GM21526 (cell line): ENCODE results near the gene TUBG2.
A peak's percentile ranks its signal among the peaks of the same experiment; 100 is the strongest.

Experiments
- ATAC-seq: cut with Tn5 transposase; IDR thresholded peaks from one replicate; pipeline ENCODE4 v1.9.1; 2021; ENCODE audit warnings: moderate library complexity; ENCODE audit not compliant: unreplicated experiment, low FRiP score

The TUBG2 gene

DNA sequence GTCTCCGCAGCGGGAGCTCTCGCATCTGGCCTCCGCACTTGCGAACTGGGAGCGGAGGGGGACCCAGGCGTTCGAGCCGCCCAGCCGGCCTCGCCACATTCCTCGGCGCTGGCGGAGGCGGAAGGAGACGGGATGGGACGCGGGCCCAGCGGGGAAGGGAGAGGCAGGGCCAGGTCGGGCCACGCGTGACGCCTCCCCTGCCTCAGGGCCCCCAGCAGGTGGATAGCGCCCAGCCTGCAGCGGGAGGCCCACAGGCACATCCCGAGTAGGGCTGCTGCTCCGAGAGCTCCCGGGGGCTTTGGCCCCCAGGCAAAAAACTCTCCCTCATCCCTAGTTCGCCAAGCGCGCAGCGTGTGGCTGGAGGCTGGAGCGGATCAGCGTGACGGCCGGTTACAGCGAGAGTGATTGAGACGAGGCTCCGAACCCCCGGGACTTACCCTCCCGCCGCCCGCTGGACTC is 16.9 kb downstream of the TUBG2 start:
- no peak for ATAC-seq

GRCh38 chr17:42676424-42677011 is 17.4 kb downstream of the TUBG2 start, which contains the start of gene PLEKHH3:
Gene PLEKHH3 (minus strand): TSS chr17:42676994. CDS start chr17:42676563, 431 bp downstream.
- ATAC-seq: no peak

DNA sequence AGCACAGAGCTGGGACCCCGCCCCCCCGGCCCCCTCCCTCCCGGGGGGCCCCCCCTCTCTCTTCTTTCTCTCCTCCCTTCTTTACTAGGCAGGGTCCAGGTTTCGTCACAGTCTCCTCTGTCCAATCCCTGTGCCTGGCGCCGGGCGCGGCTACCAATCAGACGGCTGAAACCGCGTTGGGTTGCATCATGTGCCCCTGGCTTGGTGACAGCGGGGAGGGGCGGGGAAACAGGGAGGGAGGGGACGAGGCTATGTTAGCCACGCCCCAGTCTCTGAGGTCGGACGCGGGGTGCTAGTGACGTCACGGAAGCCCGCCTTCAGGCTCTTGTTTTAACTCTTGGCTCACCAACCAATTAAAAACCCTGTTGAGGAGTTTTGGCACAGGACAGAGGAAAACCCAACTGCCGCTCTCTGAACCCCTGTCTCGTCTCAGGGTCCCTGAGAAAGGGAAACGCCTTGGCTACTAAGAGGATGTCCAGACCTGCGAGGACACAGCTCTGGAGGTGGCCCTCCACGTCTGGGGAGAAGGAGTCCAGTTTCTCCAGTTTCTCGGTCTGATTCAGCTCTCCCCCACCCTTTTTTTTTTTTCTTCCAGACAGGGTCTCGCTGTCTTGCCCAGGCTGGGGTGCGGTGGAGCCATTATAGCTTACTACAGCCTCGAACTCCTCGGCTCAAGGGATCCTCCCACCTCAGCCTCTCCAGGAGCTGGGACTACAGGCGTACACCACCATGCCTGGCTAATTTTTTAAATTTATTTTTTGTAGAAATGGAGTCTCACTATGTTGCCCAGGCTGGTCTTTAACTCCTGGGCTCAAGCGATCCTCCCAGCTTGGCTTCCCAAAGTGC is 18.2 kb downstream of the TUBG2 start:
- ATAC-seq: peak; percentile 53

GRCh38 chr17:42677921-42678781 is 19.1 kb downstream of the TUBG2 start:
- no peak for ATAC-seq

GRCh38 chr17:42678951-42679491 is 19.9 kb downstream of the TUBG2 start:
- no peak for ATAC-seq

GRCh38 chr17:42679492-42680330 is 20.6 kb downstream of the TUBG2 start:
- no peak for ATAC-seq

- ATAC-seq: no peak
These were observed 21.3 kb downstream of the TUBG2 start for GRCh38 chr17:42680331-42680808.

GRCh38 chr17:42681976-42682721 is 23.1 kb downstream of the TUBG2 start, which contains the start of gene CNTNAP1:
Gene CNTNAP1 (plus strand): TSS chr17:42682531. CDS start chr17:42682830, 299 bp downstream.
- no peak for ATAC-seq

DNA sequence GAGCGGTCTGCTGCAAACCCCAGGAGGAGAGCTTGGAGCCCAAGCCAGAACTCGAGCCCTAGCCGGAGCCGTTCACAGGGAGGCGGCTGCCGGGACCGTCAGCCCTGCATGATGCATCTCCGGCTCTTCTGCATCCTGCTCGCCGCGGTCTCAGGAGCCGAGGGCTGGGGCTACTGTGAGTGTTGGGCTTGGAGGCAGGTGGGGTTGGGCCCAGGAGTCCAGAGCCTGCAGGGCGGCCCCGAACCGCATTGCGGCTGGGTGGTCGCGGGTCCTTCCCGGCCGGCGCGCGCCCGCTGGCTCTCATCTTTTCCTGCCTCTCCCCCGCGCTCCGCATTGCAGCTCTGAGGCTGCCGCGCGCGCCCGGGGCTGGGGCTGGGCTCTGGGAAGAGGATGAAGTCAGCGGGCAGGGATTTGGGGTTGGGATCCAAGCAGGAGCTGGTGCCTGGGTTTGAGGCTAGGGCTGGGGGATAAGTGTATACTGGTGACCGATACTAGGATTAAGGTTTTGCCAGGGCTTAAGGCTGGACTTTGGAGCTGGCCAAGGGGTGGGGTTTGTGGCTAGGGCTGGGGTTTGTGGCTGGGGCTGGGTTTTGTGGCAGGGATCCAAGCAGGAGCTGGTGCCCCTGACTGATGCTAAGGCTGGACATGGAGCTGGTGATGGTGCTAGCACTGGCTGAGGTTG is 23.8 kb downstream of the TUBG2 start:
- ATAC-seq: no peak

GRCh38 chr17:42683407-42684034 is 24.4 kb downstream of the TUBG2 start:
- no peak for ATAC-seq

GRCh38 chr17:42684929-42685556 is 26.0 kb downstream of the TUBG2 start:
- no peak for ATAC-seq

DNA sequence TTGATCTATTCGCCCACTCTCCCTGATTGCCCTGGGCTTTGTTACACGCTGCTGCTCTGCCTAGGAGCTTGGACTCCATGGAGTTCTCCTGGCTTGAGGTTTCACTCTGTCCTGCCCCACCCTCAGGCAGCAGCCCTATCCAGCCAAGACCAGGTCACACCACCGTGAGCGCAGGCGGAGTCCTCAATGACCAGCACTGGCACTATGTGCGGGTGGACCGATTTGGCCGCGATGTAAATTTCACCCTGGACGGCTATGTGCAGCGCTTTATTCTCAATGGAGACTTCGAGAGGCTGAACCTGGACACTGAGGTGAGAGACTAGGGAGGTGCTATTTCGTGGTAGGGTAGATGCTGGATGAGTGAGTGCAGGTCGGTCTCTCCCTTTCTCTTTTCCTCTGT is 26.7 kb downstream of the TUBG2 start:
- no peak for ATAC-seq

DNA sequence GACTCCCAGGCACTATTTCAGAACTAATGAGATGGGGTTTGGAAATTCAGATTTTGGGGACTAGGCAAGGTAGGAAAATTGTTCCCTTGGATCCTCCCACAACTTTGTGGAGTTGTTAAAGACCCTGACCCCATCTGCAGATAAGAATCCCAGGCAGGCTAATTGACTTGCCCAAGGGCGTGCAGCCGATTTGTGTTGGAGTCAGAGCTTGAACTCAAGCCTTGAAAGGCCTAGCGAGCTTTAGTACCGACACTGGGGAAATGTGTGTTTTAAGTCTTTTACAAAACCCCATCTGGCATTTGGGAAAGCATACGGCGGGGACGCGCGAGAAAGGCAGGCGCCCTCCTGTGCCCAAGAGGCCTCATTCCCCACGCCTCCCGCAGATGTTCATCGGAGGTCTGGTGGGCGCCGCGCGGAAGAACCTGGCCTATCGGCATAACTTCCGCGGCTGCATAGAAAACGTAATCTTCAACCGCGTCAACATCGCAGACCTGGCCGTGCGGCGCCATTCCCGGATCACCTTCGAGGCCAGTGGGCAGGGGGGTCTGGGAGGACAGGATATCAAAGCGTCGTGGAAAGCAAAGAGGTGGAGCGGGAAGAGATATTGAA is 27.5 kb downstream of the TUBG2 start:
- no peak for ATAC-seq

DNA sequence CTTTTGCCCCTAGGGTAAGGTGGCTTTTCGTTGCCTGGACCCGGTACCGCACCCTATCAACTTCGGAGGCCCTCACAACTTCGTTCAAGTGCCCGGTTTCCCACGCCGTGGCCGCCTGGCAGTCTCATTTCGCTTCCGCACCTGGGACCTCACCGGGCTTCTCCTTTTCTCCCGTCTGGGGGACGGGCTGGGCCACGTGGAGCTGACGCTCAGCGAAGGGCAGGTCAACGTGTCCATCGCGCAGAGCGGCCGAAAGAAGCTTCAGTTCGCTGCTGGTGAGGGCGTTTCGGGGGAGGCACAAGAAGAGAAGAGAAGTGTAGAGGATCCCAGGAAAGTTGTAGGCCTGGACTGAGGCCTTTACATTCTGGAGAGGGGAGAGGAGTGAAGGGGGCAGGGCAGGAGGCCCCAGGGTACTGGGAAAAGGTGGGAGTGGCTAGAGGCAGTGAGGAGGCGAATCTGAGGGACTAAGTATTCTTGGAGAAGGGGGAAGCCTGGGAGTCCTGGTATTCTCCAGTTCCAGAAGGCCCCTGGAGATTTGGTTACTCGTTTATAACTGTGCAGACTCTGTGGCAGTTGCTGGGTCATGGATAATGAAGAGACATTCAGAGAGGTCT is 28.7 kb downstream of the TUBG2 start:
- no peak for ATAC-seq

GRCh38 chr17:42690596-42690995 is 31.5 kb downstream of the TUBG2 start:
- no peak for ATAC-seq

DNA sequence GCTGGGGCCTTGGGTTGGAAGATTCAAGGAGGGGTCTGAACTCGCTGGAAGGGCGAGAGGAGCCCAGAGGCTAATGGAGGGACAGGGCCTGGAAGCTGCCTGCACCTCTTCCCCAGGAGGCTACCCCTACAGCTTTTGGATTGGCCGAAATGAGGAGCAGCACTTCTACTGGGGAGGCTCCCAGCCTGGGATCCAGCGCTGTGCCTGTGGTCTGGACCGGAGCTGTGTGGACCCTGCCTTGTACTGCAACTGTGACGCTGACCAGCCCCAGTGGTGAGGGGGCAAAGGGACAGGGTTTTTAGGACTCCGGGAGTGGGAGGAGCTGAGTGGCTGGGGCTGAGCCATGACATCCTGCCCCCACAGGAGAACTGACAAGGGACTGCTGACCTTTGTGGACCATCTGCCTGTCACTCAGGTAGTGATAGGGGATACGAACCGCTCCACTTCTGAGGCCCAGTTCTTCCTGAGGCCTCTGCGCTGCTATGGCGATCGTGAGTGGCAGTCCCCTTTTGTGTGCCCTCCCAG is 32.0 kb downstream of the TUBG2 start:
- no peak for ATAC-seq
